Skeletal muscle satellite cell (primary cell): ENCODE data around the gene CNOT2.

ENCODE experiments used
- H3K27me3 ChIP-seq: 2 replicates; pipeline ENCODE4 v1.7.0; 2013; ENCODE audit warnings: low read length; ENCODE audit not compliant: control insufficient read depth, insufficient read depth
- H3K36me3 ChIP-seq: 2 replicates; pipeline ENCODE4 v1.7.0; 2013; ENCODE audit warnings: mild to moderate bottlenecking, control low read depth, low read length; ENCODE audit not compliant: insufficient read depth
- H3K4me1 ChIP-seq: 2 replicates; pipeline ENCODE4 v1.7.0; 2013; ENCODE audit warnings: low read length; ENCODE audit not compliant: control insufficient read depth, insufficient read depth
- H3K4me2 ChIP-seq: 2 replicates; pipeline ENCODE4 v1.7.0; 2013; ENCODE audit warnings: mild to moderate bottlenecking, low read length
- H3K4me3 ChIP-seq: 2 replicates; pipeline ENCODE4 v1.7.0; 2013; ENCODE audit warnings: low read length
- H3K9ac ChIP-seq: 2 replicates; pipeline ENCODE4 v1.7.0; 2013; ENCODE audit warnings: mild to moderate bottlenecking, low read depth, low read length, moderate library complexity
- H3K9me3 ChIP-seq: replicated peaks from 2 replicates; pipeline ENCODE4 v1.7.0; 2013; ENCODE audit warnings: mild to moderate bottlenecking, control low read depth, low read length

Gene CNOT2

GRCh38 chr12:70254225-70254624, 11.0 kb downstream of the CNOT2 start:
- Histone ChIP-seq H3K27me3 (no peaks in the 10 kb centered on the region), H3K4me1 (peaks cover 4% of the 10 kb centered on the region), H3K9ac (no peak overlapping the region), H3K9me3 (no peaks in the 10 kb centered on the region), H3K36me3 (no peaks in the 10 kb centered on the region), H3K4me2 (no peak overlapping the region), H3K4me3 (no peak overlapping the region)

DNA sequence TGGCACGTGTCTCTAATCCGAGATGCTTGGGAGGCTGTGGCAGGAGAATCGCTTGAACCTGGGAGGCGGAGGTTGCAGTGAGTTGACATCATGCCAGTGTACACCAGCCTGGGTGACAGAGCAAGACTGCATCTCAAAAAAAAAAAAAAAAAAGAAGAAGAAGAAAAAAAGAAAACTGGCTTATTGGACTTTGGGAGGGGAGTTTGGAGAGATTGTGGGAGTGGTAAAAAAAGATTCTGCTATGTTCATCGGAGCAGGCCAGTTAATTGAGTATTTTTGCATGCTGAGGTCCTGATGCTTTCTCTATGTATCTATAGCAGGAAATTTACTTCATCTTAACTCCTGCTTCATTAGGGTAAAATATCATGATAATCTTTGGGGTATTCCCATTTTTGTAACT, 11.6 kb downstream of the CNOT2 start:
- H3K4me3 ChIP-seq, result no peak overlapping the region
- no peaks in the 10 kb centered on the region for H3K9me3 ChIP-seq
- no peaks in the 10 kb centered on the region for H3K36me3 ChIP-seq
- no peaks in the 10 kb centered on the region for H3K27me3 ChIP-seq
- H3K4me1 ChIP-seq, result peaks cover 4% of the 10 kb centered on the region
- peak overlapping the region; percentile 13 for H3K9ac ChIP-seq
- no peak overlapping the region for H3K4me2 ChIP-seq

DNA sequence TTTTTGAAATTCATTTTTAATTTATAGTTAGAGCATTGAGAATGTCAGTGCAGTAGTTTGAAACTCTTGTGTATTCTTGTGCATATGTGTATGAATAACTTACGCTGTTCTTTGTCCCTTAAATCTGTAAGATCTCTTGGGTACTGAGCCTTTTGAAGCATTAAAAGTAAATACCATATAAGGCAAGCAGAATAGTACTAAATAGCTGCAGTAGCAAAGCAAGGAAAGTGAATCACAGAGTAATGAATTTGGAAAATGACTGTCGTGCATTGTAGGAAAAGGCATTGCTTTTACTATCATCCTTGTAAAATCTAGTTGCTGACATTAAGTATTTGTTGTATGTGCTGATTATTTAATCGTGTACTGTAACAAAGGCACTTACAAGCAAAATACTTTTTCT, 12.1 kb downstream of the CNOT2 start:
- Histone ChIP-seq H3K4me1 (peaks cover 4% of the 10 kb centered on the region), H3K9me3 (no peaks in the 10 kb centered on the region), H3K27me3 (no peaks in the 10 kb centered on the region), H3K9ac (peak overlapping the region; percentile 13), H3K4me3 (no peak overlapping the region), H3K36me3 (no peaks in the 10 kb centered on the region), H3K4me2 (no peak overlapping the region)

DNA sequence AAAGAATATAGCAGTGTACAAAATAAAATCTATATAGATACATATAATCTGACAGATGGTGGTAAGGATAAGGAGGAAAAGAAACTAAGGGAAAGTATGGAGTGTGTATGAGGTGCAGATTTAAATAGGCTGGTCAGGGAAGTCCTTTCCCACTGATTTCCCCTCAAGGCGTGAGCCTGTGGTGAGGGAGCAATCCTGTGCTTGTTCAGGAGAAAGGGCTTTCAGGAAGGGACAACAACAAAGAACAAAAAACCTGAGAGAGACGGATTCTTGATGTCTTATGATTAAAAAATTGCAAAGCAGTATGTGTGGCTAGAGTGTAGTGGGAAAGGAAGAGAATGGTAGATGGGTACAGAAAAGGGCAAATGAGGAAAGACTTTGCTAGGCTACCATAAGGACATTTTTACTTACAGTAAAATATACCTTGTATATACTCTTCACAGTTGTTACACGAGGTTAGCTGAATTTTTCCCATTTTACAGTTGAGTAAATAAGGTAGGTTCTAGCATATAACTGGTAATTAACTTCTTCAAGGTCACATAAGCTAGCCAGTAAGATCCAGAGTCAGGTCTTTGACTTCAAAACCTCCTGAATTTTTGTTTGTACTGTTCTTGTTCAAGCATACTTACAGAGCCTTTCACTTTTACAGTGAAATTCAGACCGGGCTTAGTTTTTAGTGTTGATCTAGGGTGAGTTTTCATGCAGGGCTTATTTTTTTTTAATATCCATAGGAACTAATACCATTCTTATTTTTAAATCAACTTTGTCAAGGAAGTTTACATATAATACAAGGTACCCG, 15.6 kb downstream of the CNOT2 start:
- no peak overlapping the region for H3K9ac ChIP-seq
- no peak overlapping the region for H3K4me2 ChIP-seq
- H3K4me1 ChIP-seq, result peaks cover 4% of the 10 kb centered on the region
- no peaks in the 10 kb centered on the region for H3K27me3 ChIP-seq
- H3K4me3 ChIP-seq, result no peak overlapping the region
- H3K9me3 ChIP-seq, result no peaks in the 10 kb centered on the region
- H3K36me3 ChIP-seq, result no peaks in the 10 kb centered on the region

- no peak overlapping the region for H3K4me3 ChIP-seq
- H3K27me3 ChIP-seq, result no peaks in the 10 kb centered on the region
- H3K4me1 ChIP-seq, result no peaks in the 10 kb centered on the region
- H3K36me3 ChIP-seq, result no peaks in the 10 kb centered on the region
- no peaks in the 10 kb centered on the region for H3K9me3 ChIP-seq
- no peak overlapping the region for H3K4me2 ChIP-seq
- H3K9ac ChIP-seq, result no peak overlapping the region
Observed at GRCh38 chr12:70260646-70261045, 17.4 kb downstream of the CNOT2 start.

GRCh38 chr12:70264067-70264867, 21.0 kb downstream of the CNOT2 start:
- Histone ChIP-seq H3K4me2 (no peak overlapping the region), H3K9ac (no peak overlapping the region), H3K27me3 (no peaks in the 10 kb centered on the region), H3K4me1 (no peaks in the 10 kb centered on the region), H3K9me3 (no peaks in the 10 kb centered on the region), H3K4me3 (no peak overlapping the region), H3K36me3 (no peaks in the 10 kb centered on the region)

GRCh38 chr12:70265132-70265531, 21.9 kb downstream of the CNOT2 start:
- Histone ChIP-seq H3K4me1 (no peaks in the 10 kb centered on the region), H3K9ac (no peak overlapping the region), H3K9me3 (no peaks in the 10 kb centered on the region), H3K4me2 (no peak overlapping the region), H3K36me3 (no peaks in the 10 kb centered on the region), H3K4me3 (no peak overlapping the region), H3K27me3 (no peaks in the 10 kb centered on the region)

DNA sequence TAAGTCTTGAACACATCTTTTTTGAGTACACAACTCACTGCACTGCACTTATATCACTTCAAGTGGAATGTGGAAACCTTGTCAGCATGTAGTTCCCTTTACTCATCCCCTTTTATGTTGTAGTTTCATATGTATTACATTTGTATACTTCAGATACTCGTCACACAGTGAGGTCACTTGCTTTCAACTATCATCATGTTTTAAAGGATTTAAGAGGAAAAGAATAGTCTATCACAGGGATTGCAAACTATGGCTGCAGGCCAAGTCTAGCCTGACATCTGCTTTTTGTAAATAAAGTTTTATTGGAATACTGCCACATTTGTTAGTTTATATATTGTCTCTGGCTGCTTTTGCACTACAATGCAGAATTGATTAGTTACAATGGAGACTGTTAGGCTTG, 24.3 kb downstream of the CNOT2 start:
- Histone ChIP-seq H3K9me3 (no peaks in the 10 kb centered on the region), H3K4me1 (no peaks in the 10 kb centered on the region), H3K36me3 (no peaks in the 10 kb centered on the region), H3K4me3 (no peak overlapping the region), H3K27me3 (no peaks in the 10 kb centered on the region), H3K4me2 (no peak overlapping the region), H3K9ac (no peak overlapping the region)

- Histone ChIP-seq H3K27me3 (no peaks in the 10 kb centered on the region), H3K9ac (no peak overlapping the region), H3K4me2 (no peak overlapping the region), H3K36me3 (no peaks in the 10 kb centered on the region), H3K9me3 (no peaks in the 10 kb centered on the region), H3K4me1 (no peaks in the 10 kb centered on the region), H3K4me3 (no peak overlapping the region)
Observed at GRCh38 chr12:70268972-70269371, 25.7 kb downstream of the CNOT2 start.

DNA sequence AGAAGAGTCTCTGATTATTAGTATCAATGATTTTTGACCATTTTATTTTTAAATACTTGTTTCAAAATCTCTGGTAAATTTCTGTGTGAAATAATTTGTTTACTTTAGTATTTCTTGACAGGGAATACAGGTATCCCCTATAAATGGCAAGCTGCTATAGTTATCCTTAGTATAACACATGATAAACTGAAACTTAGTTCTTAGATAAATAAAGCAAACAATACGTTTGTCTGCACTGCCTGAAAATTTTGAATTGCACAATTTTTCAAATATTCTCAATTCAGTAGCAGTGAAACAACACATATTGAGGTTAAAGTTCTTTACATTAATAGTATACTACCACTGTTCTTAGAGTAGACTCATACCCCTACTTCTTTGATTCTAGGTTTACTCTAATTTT, 26.9 kb downstream of the CNOT2 start:
- H3K4me1 ChIP-seq, result no peaks in the 10 kb centered on the region

DNA sequence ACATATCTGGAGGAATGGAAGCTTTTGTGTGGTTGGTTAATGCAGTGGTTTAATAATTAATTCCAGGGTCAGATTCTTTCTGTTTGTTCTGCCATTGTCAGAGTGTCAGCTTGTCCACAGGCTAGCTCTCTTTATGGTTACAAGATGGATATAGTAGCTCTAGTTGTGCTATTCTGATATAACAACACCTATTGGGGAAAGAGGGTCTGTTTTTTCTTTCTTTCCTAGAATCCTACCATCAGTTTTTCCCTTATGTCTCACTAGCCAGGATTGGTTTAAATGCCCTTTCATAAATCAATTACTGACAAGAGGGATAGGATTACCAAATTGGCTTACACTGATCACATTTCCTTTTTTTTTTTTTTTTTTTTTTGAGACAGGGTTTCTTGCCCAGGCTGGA, 27.8 kb downstream of the CNOT2 start:
- Histone ChIP-seq H3K4me2 (no peak overlapping the region), H3K4me3 (no peak overlapping the region), H3K9me3 (no peaks in the 10 kb centered on the region), H3K27me3 (no peaks in the 10 kb centered on the region), H3K36me3 (no peaks in the 10 kb centered on the region), H3K4me1 (no peaks in the 10 kb centered on the region), H3K9ac (no peak overlapping the region)

More for the DNA sequence above, 26.9 kb downstream of the CNOT2 start:
- Histone ChIP-seq H3K36me3 (no peaks in the 10 kb centered on the region), H3K4me3 (no peak overlapping the region), H3K27me3 (no peaks in the 10 kb centered on the region), H3K4me2 (no peak overlapping the region), H3K9me3 (no peaks in the 10 kb centered on the region), H3K9ac (no peak overlapping the region)

DNA sequence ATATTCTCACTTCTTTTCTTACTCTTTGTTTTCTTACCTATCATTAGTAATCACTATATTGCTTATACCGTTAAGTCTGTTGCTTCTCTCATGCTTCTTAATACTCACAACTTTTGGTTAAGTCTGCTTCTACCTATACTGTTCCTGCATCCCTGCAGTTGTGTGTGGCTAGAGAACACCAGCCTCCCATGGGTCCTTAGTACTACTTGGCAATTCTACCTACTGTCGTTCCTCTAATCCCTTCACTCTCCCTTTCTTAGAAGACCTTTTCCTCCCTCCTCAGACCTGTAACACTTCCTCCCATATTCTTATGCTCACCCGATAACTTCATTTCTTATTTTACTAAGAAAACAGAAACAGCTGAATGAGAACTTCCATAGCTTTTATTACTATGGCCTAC, 29.3 kb downstream of the CNOT2 start:
- Histone ChIP-seq H3K9ac (no peak overlapping the region), H3K4me1 (no peaks in the 10 kb centered on the region), H3K27me3 (no peaks in the 10 kb centered on the region), H3K4me3 (no peak overlapping the region), H3K4me2 (no peak overlapping the region), H3K36me3 (no peaks in the 10 kb centered on the region), H3K9me3 (no peaks in the 10 kb centered on the region)
